GM18502 (cell line): Measurements from ENCODE around the gene HK3.

Experiments
- ATAC-seq: cut with Tn5 transposase; IDR thresholded peaks from one replicate; pipeline ENCODE4 v1.9.1; 2021; ENCODE audit warnings: mild to moderate bottlenecking; ENCODE audit not compliant: unreplicated experiment, poor library complexity

Gene HK3

GRCh38 chr5:176899296-176899891 lies at the start of gene HK3:
Gene HK3, minus strand, starts transcription at chr5:176899346. Its CDS starts 3,187 bp downstream, at chr5:176896159.
- no peak for ATAC-seq

- no peak for ATAC-seq
Observed at GRCh38 chr5:176948458-176948857, 49.3 kb upstream of the HK3 start.

GRCh38 chr5:176947847-176948246 lies 48.7 kb upstream of the HK3 start:
- no peak for ATAC-seq

GRCh38 chr5:176944268-176944667 lies 45.1 kb upstream of the HK3 start:
- ATAC-seq: no peak

- no peak for ATAC-seq
Observed at GRCh38 chr5:176943816-176944215, 44.7 kb upstream of the HK3 start.

- ATAC-seq: no peak
Observed at GRCh38 chr5:176941951-176942350, 42.8 kb upstream of the HK3 start.

GRCh38 chr5:176938472-176938871 lies 39.3 kb upstream of the HK3 start:
- ATAC-seq: no peak

GRCh38 chr5:176935017-176935416 lies 35.9 kb upstream of the HK3 start:
- no peak for ATAC-seq

GRCh38 chr5:176934309-176934930 lies 35.3 kb upstream of the HK3 start:
- ATAC-seq: no peak

GRCh38 chr5:176929654-176930053 lies 30.5 kb upstream of the HK3 start:
- ATAC-seq: no peak

- no peak for ATAC-seq
Observed at GRCh38 chr5:176927562-176927961, 28.4 kb upstream of the HK3 start.

GRCh38 chr5:176922817-176923216 lies 23.7 kb upstream of the HK3 start:
- ATAC-seq: no peak

- ATAC-seq: no peak
Observed at GRCh38 chr5:176921714-176922113, 22.6 kb upstream of the HK3 start.

GRCh38 chr5:176918613-176919012 lies 19.5 kb upstream of the HK3 start:
- ATAC-seq: no peak

GRCh38 chr5:176916337-176916736 lies 17.2 kb upstream of the HK3 start:
- ATAC-seq: no peak

GRCh38 chr5:176915906-176916305 lies 16.8 kb upstream of the HK3 start:
- ATAC-seq: no peak

- no peak for ATAC-seq
Observed at GRCh38 chr5:176912115-176912514, 13.0 kb upstream of the HK3 start.

- ATAC-seq: no peak
Observed at GRCh38 chr5:176908675-176909368, 9.7 kb upstream of the HK3 start.

- ATAC-seq: no peak
Observed at GRCh38 chr5:176906796-176907195, 7.7 kb upstream of the HK3 start.

- ATAC-seq: no peak
Observed at GRCh38 chr5:176906126-176906525, 7.0 kb upstream of the HK3 start.

GRCh38 chr5:176904276-176904675 lies 5.1 kb upstream of the HK3 start:
- no peak for ATAC-seq
